Astrocyte of the cerebellum (primary cell): ENCODE measurements around the gene FHOD3.

Experiments
- DNase-seq: peaks from one replicate; pipeline ENCODE4 v3.0.0-alpha.2; 2011; ENCODE audit warnings: low read depth
- H3K4me3 ChIP-seq: 2 replicates; pipeline ENCODE4 v1.5.1; 2011; ENCODE audit warnings: mild to moderate bottlenecking, low read depth, low read length, moderate library complexity
- in situ Hi-C: cut with HindIII; loops from 2 replicates; pipeline ENCODE4 v1.10.0; 2017; ENCODE audit warnings: low sequenced_read_pairs
- TF ChIP-seq, protein P1 (sequence below): IDR thresholded peaks from 2 replicates; pipeline ENCODE4 v1.5.1; 2012; ENCODE audit warnings: low read length, low read depth, moderate library complexity, mild to moderate bottlenecking; ENCODE audit errors: missing control alignments

The FHOD3 gene

DNA sequence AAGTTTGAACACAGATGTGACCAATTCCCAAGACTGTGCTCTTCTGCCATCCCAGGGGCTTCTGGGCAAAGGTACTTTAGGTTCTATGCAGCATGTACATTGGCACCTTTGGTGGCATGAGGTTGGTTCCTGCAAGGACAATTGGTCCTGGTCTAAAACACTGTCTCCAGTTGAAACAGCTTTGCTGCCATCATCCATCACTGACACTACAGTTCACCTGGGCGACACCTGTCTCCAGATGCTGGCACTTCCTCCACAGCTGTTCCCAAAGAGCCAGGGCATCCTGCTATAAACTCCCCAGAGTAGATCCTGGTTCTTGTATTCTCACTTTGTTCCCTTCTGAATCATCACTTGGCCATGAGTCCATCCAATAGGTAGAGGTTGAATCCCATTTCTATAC is 60.6 kb downstream of the FHOD3 start:
- in situ Hi-C loops = no loop called here
- TF ChIP-seq, protein P1, sequence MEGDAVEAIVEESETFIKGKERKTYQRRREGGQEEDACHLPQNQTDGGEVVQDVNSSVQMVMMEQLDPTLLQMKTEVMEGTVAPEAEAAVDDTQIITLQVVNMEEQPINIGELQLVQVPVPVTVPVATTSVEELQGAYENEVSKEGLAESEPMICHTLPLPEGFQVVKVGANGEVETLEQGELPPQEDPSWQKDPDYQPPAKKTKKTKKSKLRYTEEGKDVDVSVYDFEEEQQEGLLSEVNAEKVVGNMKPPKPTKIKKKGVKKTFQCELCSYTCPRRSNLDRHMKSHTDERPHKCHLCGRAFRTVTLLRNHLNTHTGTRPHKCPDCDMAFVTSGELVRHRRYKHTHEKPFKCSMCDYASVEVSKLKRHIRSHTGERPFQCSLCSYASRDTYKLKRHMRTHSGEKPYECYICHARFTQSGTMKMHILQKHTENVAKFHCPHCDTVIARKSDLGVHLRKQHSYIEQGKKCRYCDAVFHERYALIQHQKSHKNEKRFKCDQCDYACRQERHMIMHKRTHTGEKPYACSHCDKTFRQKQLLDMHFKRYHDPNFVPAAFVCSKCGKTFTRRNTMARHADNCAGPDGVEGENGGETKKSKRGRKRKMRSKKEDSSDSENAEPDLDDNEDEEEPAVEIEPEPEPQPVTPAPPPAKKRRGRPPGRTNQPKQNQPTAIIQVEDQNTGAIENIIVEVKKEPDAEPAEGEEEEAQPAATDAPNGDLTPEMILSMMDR = no peak

GRCh38 chr18:36360256-36360909 is 62.9 kb downstream of the FHOD3 start:
- TF ChIP-seq, protein P1 = no peak
- in situ Hi-C loops = no loop called here
- H3K4me3 ChIP-seq = no peak overlapping the region

More for the DNA sequence above, 60.6 kb downstream of the FHOD3 start:
- no peak for DNase-seq
- no peak overlapping the region for H3K4me3 ChIP-seq

GRCh38 chr18:36364911-36365624 is 67.6 kb downstream of the FHOD3 start:
- no peak overlapping the region for H3K4me3 ChIP-seq
- TF ChIP-seq, protein P1 = no peak
- DNase-seq = no peak
- in situ Hi-C loops = no loop called here

More at GRCh38 chr18:36360256-36360909, 62.9 kb downstream of the FHOD3 start:
- no peak for DNase-seq

DNA sequence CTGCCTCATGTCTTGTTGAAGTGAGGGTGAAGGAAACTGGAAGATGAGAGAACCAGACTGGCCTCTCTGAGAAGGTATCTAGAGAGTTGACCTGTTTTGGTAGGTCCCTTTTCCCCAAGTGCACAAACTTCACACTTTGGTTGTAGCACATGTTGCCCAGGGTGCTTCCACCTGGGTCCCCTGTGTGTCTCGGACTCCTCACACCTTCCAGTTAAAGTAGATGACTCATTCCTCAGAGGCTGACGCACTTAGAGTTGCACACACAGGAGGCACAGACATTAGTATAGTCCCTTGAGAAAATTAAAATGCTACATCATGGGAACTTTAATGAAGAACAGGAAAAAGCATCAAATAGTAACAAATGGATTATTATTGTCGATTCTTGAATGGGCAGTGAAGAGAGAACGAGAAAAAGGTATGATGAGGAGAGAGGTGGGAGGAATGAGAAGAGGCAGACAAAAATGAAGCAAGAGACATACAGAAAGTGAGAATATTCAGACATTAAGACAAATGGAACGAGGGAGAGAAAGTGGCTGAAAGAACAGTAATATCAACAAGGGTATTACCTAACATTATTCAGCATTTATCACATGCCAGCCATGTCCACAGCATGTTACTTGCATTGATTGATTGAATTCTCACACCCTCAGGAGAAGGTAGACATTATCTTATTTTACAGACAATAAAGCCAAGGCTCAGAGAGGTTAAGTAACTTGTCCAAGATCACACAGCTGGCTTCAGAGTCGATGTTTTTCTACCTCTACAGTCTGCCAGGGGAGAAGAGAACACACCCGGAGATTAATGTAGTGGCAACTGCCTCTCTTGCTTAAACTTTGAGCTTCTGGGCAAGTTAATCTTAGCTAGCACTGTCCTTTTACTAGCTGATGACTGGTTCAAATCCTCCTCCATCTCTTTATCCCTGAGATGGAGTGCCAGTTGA is 68.6 kb downstream of the FHOD3 start:
- TF ChIP-seq, protein P1 = no peak
- in situ Hi-C loops = no loop called here
- H3K4me3 ChIP-seq = no peak overlapping the region
- no peak for DNase-seq

DNA sequence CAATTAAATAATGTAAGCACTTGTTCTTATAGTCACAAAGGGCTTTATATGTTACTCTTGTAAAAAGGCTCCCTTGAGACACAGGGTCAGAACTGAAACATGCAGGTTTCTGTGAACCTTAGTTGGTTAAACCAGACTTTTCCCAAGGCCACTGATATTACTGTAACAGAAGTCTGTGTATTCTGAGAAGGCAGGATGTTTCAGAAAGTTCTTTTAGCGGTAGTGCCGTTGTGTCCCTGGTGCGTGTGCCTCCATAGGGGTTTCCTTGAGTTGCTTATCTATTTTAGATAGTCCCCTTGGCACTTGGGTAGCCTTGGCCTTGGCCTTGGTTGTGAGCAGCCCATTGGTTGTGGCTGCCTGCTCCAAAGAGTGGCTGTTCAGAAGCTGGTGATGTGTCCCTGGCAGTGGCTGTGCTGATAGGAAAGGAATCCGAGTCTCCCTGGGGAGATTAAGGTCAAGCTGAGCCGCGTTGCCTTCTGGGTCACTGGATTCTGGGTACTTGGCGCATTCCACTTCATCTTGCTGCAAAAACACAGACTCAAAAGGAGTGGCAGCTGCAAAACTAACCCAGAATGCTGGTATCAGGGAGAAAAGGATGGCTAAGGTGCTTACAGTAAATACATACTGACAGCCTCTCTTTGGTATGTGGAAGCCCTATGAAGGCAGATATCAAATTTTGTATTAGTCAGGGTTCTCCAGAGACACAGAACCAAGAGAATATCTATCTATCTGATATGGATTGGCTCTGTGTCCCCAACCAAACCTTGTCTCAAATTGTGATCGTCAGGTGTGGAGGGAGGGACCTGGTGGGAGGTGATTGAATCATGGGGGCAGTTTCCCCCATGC is 69.7 kb downstream of the FHOD3 start:
- TF ChIP-seq, protein P1 = no peak
- no peak for DNase-seq
- in situ Hi-C loops = no loop called here
- H3K4me3 ChIP-seq = no peak overlapping the region
